GM12874 (cell line): ENCODE data around the gene MSLN.

ENCODE experiments used
- CTCF ChIP-seq: IDR thresholded peaks from 2 replicates; pipeline ENCODE4 v1.5.1; 2011; ENCODE audit warnings: low read depth, mild to moderate bottlenecking, control low read depth, low read length, moderate library complexity; ENCODE audit not compliant: insufficient read depth

MSLN gene

GRCh38 chr16:801584-802363, 41.2 kb downstream of the MSLN start:
- TF ChIP-seq CTCF, result no peak

GRCh38 chr16:802461-802860, 41.9 kb downstream of the MSLN start:
- TF ChIP-seq CTCF, result no peak

- no peak for TF ChIP-seq CTCF
These were observed 42.6 kb downstream of the MSLN start for GRCh38 chr16:802914-803753.

- TF ChIP-seq CTCF, result no peak
These were observed 43.2 kb downstream of the MSLN start for GRCh38 chr16:803754-804080.

- no peak for TF ChIP-seq CTCF
These were observed 43.9 kb downstream of the MSLN start for GRCh38 chr16:804193-805048.

GRCh38 chr16:805474-805873, 44.9 kb downstream of the MSLN start:
- no peak for TF ChIP-seq CTCF
